Thyroid gland (tissue), 4 donors: ENCODE measurements around the gene HECTD2.

Experiments used
- CTCF ChIP-seq, 6 experiments: fragments of 200-600 bp in 3 of 6; fragments of 450-650 bp in 3 of 6; sonication (generic) in 3 of 6; IDR thresholded peaks; one replicate each; pipeline ENCODE4 v1.5.1; 2016 to 2019; ENCODE audit warnings: antibody characterized with exemption in 6 of 6, mild to moderate bottlenecking in 2 of 6, inconsistent platforms in 1 of 6, moderate library complexity in 1 of 6
- POLR2A ChIP-seq, 2 donors: fragments of 450-650 bp; IDR thresholded peaks; one replicate each; pipeline ENCODE4 v1.6.1; 2017; ENCODE audit warnings: antibody characterized with exemption in 2 of 2, mild to moderate bottlenecking in 2 of 2, moderate library complexity in 1 of 2

DNA sequence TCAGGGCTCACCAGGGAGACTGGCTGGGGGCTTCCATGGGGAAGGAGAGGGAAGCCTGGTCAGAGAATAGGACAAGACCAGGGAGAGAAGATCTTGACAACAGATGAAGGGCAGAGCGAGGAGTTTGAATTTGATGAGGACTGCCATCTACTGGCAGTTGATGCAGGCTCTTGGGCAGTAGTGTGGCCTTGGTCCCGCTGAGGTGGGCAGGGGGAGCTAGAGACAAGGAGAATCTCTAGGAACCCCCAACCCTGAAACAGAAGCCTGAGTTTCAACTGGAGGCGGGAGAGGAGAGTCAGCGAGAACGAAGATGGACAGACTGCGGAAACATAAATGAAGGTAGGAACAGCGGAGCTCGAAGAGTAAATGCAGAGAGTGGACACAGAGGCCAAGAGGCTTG lies 141.7 kb downstream of the HECTD2 start:
- TF ChIP-seq CTCF (IDR thresholded peaks at IDR 0.05): peak in 3 of 6 experiments; percentile 16 to 32 (median 26)
- no peak for TF ChIP-seq POLR2A (IDR thresholded peaks at IDR 0.05)
